GM10266 (cell line): ENCODE measurements around the gene TRUB2.

Source experiments
- DNase-seq: peaks from one replicate; pipeline ENCODE4 v3.0.0; 2012; ENCODE audit errors: extremely low spot score
- CTCF ChIP-seq: IDR thresholded peaks from 2 replicates; pipeline ENCODE4 v1.5.1; 2012; ENCODE audit warnings: mild to moderate bottlenecking, low read depth; ENCODE audit not compliant: control insufficient read depth, insufficient read depth; ENCODE audit errors: missing control alignments

TRUB2 gene

GRCh38 chr9:128316421-128316820, 5.8 kb downstream of the TRUB2 start:
- TF ChIP-seq CTCF, result no peak
- DNase-seq, result no peak

GRCh38 chr9:128314697-128315096, 7.5 kb downstream of the TRUB2 start:
- TF ChIP-seq CTCF, result no peak
- DNase-seq, result no peak

DNA sequence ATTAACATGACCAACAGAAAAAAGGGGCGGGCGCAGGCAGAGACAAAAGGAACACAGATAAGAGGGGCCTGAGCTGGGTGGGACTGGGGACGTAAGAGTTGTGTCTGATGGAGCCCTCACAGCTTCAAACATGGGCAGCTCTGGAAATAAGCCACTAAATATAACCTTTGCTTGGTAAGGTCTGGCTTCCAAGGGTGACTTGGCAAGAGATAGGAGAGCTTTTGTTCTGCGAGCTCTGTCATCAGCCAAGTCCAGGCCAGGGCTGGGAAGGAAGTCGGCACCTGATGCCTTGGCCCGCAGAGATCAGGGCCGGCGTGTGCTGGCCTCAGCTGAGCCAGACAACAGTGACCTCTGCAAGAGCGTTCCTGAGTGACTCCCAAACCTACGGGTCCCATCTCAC, 11.8 kb downstream of the TRUB2 start:
- DNase-seq, result no peak
- TF ChIP-seq CTCF, result no peak

DNA sequence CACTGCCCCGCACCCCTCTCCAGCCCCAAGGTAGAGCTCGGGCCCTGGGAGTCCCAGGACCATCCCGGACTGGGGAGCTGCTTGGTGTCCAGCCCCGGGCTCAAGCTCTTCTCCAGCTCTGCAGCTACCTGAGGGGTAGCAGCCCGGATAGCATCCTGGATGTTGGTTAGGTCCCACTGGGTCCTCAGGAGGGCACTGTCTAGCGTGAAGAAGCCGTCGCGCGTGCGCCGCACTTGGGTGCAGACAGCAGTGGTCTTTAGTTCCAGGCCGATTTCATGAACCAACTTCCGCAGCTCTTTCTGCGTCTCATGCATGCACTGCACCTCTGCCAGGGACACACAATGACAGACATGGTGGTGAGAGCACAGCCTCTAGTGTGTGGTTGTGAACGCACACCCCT, 12.7 kb downstream of the TRUB2 start:
- no peak for DNase-seq
- TF ChIP-seq CTCF, result no peak

DNA sequence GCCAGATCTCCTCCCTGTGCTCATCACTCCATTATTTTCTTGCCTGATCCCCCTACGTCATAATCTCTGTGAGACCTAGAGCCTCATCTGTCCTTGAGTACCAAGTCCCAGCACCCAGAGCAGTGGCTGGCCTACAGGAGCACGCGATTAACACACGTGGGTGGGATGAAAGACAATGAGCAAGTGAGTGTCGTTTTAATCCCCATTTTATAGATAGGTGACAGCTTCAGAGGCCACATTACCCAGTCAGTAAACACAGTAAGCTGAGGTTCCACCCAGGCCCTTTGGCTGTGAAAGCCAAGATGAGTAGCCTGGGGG, 17.3 kb downstream of the TRUB2 start:
- TF ChIP-seq CTCF, result no peak
- DNase-seq, result no peak

GRCh38 chr9:128304136-128304970, 17.9 kb downstream of the TRUB2 start:
- no peak for TF ChIP-seq CTCF
- no peak for DNase-seq
